CD14-positive monocyte (primary cell): ENCODE results near the gene COTL1. TPM values are rescaled to one million over a fixed set of nuclear protein-coding genes. Genes with fewer than 3 reads are reported as not detected.

Experiments
- DNase-seq, 3 donors: peaks; one replicate each; pipeline ENCODE4 v3.0.0-alpha.2; 2011 to 2022
- H2AFZ ChIP-seq: 2 replicates; pipeline ENCODE4 v1.6.0; 2012; ENCODE audit warnings: mild to moderate bottlenecking, low read depth, low read length, inconsistent platforms; ENCODE audit not compliant: insufficient read depth, poor library complexity, severe bottlenecking
- H3K27ac ChIP-seq, 2 donors: 1 replicate in 1 of 2; 2 replicates in 1 of 2; pipeline ENCODE4 v1.5.1; 2012 to 2013; ENCODE audit warnings: low read length in 2 of 2, control low read depth in 1 of 2, inconsistent platforms in 1 of 2, low read depth in 1 of 2, mild to moderate bottlenecking in 1 of 2
- H3K27me3 ChIP-seq, 2 donors: one replicate each; pipeline versions ENCODE4 v1.6.0 to v1.6.1; 2011 to 2013; ENCODE audit warnings: low read length in 2 of 2; ENCODE audit not compliant: control insufficient read depth in 2 of 2, insufficient read depth in 2 of 2
- H3K36me3 ChIP-seq, 2 donors: replicated peaks in 1 of 2; 1 replicate in 1 of 2; 2 replicates in 1 of 2; pipeline versions ENCODE4 v1.5.1 to v1.6.1; 2012 to 2013; ENCODE audit warnings: low read length in 2 of 2, control low read depth in 1 of 2, inconsistent platforms in 1 of 2, mild to moderate bottlenecking in 1 of 2; ENCODE audit not compliant: insufficient read depth in 2 of 2, control insufficient read depth in 1 of 2
- H3K4me1 ChIP-seq, 2 donors: 1 replicate in 1 of 2; 2 replicates in 1 of 2; pipeline versions ENCODE4 v1.5.1 to v1.6.1; 2012 to 2013; ENCODE audit warnings: low read length in 2 of 2, control low read depth in 1 of 2, inconsistent platforms in 1 of 2, mild to moderate bottlenecking in 1 of 2, moderate library complexity in 1 of 2; ENCODE audit not compliant: insufficient read depth in 2 of 2, control insufficient read depth in 1 of 2
- H3K4me2 ChIP-seq: replicated peaks from 2 replicates; pipeline ENCODE3; 2012; ENCODE audit warnings: low read length, moderate library complexity, mild to moderate bottlenecking; ENCODE audit not compliant: poor library complexity, severe bottlenecking; ENCODE audit errors: extremely low read depth
- H3K4me3 ChIP-seq, 3 experiments: fragments of 200-600 bp in 1 of 3; sonication (generic) in 1 of 3; replicated peaks in 1 of 3; 1 replicate in 2 of 3; 2 replicates in 1 of 3; pipeline ENCODE4 v1.5.1; 2011 to 2013; ENCODE audit warnings: low read length in 3 of 3, mild to moderate bottlenecking in 3 of 3, control low read depth in 2 of 3, low read depth in 2 of 3, inconsistent platforms in 1 of 3, moderate library complexity in 1 of 3
- H3K79me2 ChIP-seq: 2 replicates; pipeline ENCODE4 v1.6.0; 2012; ENCODE audit warnings: mild to moderate bottlenecking, control low read depth, inconsistent platforms, low read length, moderate library complexity; ENCODE audit not compliant: insufficient read depth
- H3K9ac ChIP-seq: 2 replicates; pipeline ENCODE4 v1.6.0; 2017; ENCODE audit warnings: low read length, mild to moderate bottlenecking; ENCODE audit not compliant: insufficient read depth, poor library complexity, severe bottlenecking
- H3K9me3 ChIP-seq, 2 donors: replicated peaks in 1 of 2; 1 replicate in 1 of 2; 2 replicates in 1 of 2; pipeline versions ENCODE4 v1.5.1 to v1.6.1; 2012 to 2013; ENCODE audit warnings: low read length in 2 of 2, control low read depth in 1 of 2; ENCODE audit not compliant: control insufficient read depth in 1 of 2, insufficient read depth in 1 of 2
- H4K20me1 ChIP-seq: 2 replicates; pipeline ENCODE4 v1.6.0; 2012; ENCODE audit warnings: mild to moderate bottlenecking, low read length, control low read depth, moderate library complexity; ENCODE audit not compliant: insufficient read depth
- H3K27ac Mint-ChIP-seq, 7 donors: one replicate each; pipeline ENCODE4 v1.8.0; 2020; ENCODE audit warnings: mild to moderate bottlenecking in 7 of 7, mixed read lengths in 7 of 7, moderate library complexity in 6 of 7, inconsistent platforms in 2 of 7
- H3K27me3 Mint-ChIP-seq, 3 donors: one replicate each; pipeline ENCODE4 v1.8.0; 2021 to 2022; ENCODE audit warnings: low read depth in 3 of 3, mild to moderate bottlenecking in 3 of 3, mixed read lengths in 3 of 3, moderate library complexity in 3 of 3, inconsistent platforms in 1 of 3
- H3K36me3 Mint-ChIP-seq, 2 donors: one replicate each; pipeline ENCODE4 v1.8.0; 2020; ENCODE audit warnings: mixed read lengths in 2 of 2, inconsistent platforms in 1 of 2, mild to moderate bottlenecking in 1 of 2
- H3K4me1 Mint-ChIP-seq: one replicate; pipeline ENCODE4 v1.8.0; 2020; ENCODE audit warnings: mild to moderate bottlenecking, mixed read lengths
- H3K4me3 Mint-ChIP-seq, 2 donors: one replicate each; pipeline ENCODE4 v1.8.0; 2020; ENCODE audit warnings: mild to moderate bottlenecking in 2 of 2, mixed read lengths in 2 of 2, moderate library complexity in 1 of 2
- H3K9me3 Mint-ChIP-seq, 7 donors: one replicate each; pipeline ENCODE4 v1.8.0; 2020 to 2022; ENCODE audit warnings: mixed read lengths in 7 of 7, mild to moderate bottlenecking in 6 of 7, moderate library complexity in 6 of 7, inconsistent platforms in 2 of 7
- CTCF ChIP-seq: fragments of 200-600 bp; IDR thresholded peaks from one replicate; pipeline ENCODE4 v1.8.0; 2022; ENCODE audit warnings: antibody characterized with exemption, mild to moderate bottlenecking
- WGBS: methylation state at CpG from one replicate; pipeline ENCODE4 v1.1.5; 2013; ENCODE audit warnings: missing lambda C conversion rate; ENCODE audit not compliant: insufficient coverage; 5-methylcytosine and 5-hydroxymethylcytosine counted together
- intact Hi-C, 2 donors: fragments of 100-400 bp; cut with micrococcal nuclease; formaldehyde crosslinking; loops; one replicate each; pipeline versions ENCODE4 v1.15.0 to v1.15.1; 2023
- polyA plus RNA-seq, 3 donors: library from polyadenylated mRNA; depleted of rRNA in 1 of 3; unstranded in 2 of 3; stranded (reverse) in 1 of 3; fragments of 300-500 nt in 2 of 3; fragments of >200 nt in 1 of 3; fragmentation: Illumina TruSeq in 2 of 3; gene quantifications; 1 replicate in 2 of 3; 2 replicates in 1 of 3; pipeline ENCODE4 v1.2.3, GENCODE V29; 2012 to 2021

The COTL1 gene
- polyA plus RNA-seq, 3 donors = 648 to 1,843 (median 1,643) TPM

DNA sequence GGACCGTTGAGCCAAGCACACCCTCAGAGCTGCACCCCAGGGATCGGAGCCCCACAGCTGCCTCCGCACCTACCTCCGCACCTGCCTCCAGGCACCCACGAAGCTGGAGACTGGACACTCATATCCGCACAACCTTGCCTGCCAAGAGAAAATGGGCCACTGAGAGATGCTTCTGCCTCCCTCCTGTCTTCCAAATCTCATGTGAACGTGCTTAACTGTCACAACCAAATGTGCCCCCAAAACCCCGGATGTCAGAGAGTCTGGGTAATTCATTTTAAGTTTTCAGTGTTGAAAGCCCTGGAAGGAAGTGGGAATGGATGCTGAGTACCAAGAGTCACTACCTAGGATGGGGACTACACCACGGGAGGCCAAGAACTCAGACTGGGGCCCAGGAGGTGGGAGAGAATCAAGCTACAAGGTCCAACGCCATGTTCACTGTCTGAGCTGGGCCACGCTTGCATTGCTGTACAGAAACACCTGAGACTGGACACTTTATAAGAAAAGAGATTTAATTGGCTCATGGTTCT lies 63.9 kb downstream of the COTL1 start:
- TF ChIP-seq CTCF = no peak

DNA sequence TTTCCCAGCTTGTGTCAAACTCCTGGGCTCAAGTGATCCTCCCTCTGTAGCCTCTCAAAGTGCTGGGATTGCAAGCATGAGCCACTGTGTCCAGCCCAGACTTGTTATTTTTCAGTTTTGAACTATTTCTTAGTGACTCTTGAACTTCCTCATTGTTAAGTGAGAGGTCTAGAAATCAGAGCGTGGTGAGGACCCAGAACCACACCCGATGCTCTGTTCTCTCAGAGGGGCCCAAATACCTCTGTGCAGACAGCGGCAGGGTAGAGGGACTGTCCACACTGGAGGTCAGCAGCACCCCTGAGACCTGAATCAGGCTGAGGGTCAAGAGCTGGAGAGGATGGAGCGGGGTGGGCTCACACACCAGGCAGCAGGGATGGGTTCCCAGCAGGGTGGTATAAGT lies 65.7 kb downstream of the COTL1 start:
- TF ChIP-seq CTCF = no peak
- peaks cover 36% of the 10 kb centered on the region for H3K4me1 Mint-ChIP-seq
- Histone ChIP-seq H3K79me2 (no peaks in the 10 kb centered on the region), H3K4me1 (peaks cover 7 to 14% of the 10 kb centered on the region in 2 donors), H3K36me3 (no peaks in the 10 kb centered on the region), H2AFZ (no peak overlapping the region), H3K9me3 (no peaks in the 10 kb centered on the region), H4K20me1 (no peaks in the 10 kb centered on the region), H3K9ac (no peak overlapping the region), H3K4me2 (no peak overlapping the region), H3K27me3 (no peaks in the 10 kb centered on the region), H3K4me3 (no peak overlapping the region), H3K27ac (no peak overlapping the region)
- peaks cover 6 to 11% of the 10 kb centered on the region in 2 donors for H3K36me3 Mint-ChIP-seq
- H3K4me3 Mint-ChIP-seq = no peak overlapping the region
- DNase-seq = no peak
- no peaks in the 10 kb centered on the region for H3K9me3 Mint-ChIP-seq
- peaks cover 2 to 12% (median 7%) of the 10 kb centered on the region in 3 donors for H3K27me3 Mint-ChIP-seq
- 100% methylated on average over 1 of the region's 4 CpGs for WGBS
- intact Hi-C loops = no loop called here
- H3K27ac Mint-ChIP-seq = peak overlapping the region in 2 of 7 donors; percentile 12 to 30

More for the DNA sequence above, 63.9 kb downstream of the COTL1 start:
- Histone ChIP-seq H3K4me2 (no peak overlapping the region), H3K9ac (no peak overlapping the region), H3K27me3 (no peaks in the 10 kb centered on the region), H3K27ac (no peak overlapping the region), H3K9me3 (no peaks in the 10 kb centered on the region), H4K20me1 (peaks cover 5% of the 10 kb centered on the region), H3K4me3 (no peak overlapping the region), H2AFZ (no peak overlapping the region), H3K36me3 (no peaks in the 10 kb centered on the region), H3K4me1 (peaks cover 7 to 14% of the 10 kb centered on the region in 2 donors), H3K79me2 (no peaks in the 10 kb centered on the region)
- H3K9me3 Mint-ChIP-seq = no peaks in the 10 kb centered on the region
- H3K4me1 Mint-ChIP-seq = peaks cover 36% of the 10 kb centered on the region
- no peak for DNase-seq
- H3K27me3 Mint-ChIP-seq = peaks cover 3 to 10% (median 8%) of the 10 kb centered on the region in 3 donors
- peaks cover 6 to 11% of the 10 kb centered on the region in 2 donors for H3K36me3 Mint-ChIP-seq
- intact Hi-C loops = no loop called here
- H3K4me3 Mint-ChIP-seq = peak overlapping the region; percentile 10 to 18
- H3K27ac Mint-ChIP-seq = no peak overlapping the region
- 76% methylated on average over 9 of the region's 11 CpGs for WGBS
